Activated naive CD8-positive, alpha-beta T cell treated with anti-CD3 and anti-CD28 coated beads, Interleukin-2, amount 10 ng/mL, durations not matched to agents 7 days and 5 days (primary cell): ENCODE results near the gene NDUFAF8. TPM values are rescaled to one million over a fixed set of nuclear protein-coding genes. Genes with fewer than 3 reads are reported as not detected.

ENCODE experiments used
- ATAC-seq: fragments of 150-1000 bp; cut with Tn5 transposase; one replicate; pipeline ENCODE4 v1.10.0; 2021; ENCODE audit warnings: low read depth, moderate library complexity
- POLR2A ChIA-PET: fragments of 350-600 bp; sonication (Branson Sonifier 250); formaldehyde crosslinking; loops from one replicate; lab custom pipeline; 2021; ENCODE audit warnings: antibody characterized with exemption; lab: Charles Lee
- DNase-seq: peaks from one replicate; pipeline ENCODE4 v3.0.0; 2021
- H3K27ac Mint-ChIP-seq: one replicate; pipeline ENCODE4 v1.8.0; 2022; ENCODE audit warnings: mild to moderate bottlenecking, mixed read lengths
- H3K27me3 Mint-ChIP-seq: one replicate; pipeline ENCODE4 v1.8.0; 2022; ENCODE audit warnings: mild to moderate bottlenecking, moderate library complexity, mixed read lengths
- H3K36me3 Mint-ChIP-seq: one replicate; pipeline ENCODE4 v1.8.0; 2021; ENCODE audit warnings: mild to moderate bottlenecking, mixed read lengths
- H3K4me1 Mint-ChIP-seq: one replicate; pipeline ENCODE4 v1.8.0; 2021; ENCODE audit warnings: mixed read lengths
- H3K4me3 Mint-ChIP-seq: one replicate; pipeline ENCODE4 v1.8.0; 2022; ENCODE audit warnings: mild to moderate bottlenecking, moderate library complexity, mixed read lengths
- H3K9me3 Mint-ChIP-seq: one replicate; pipeline ENCODE4 v1.8.0; 2021; ENCODE audit warnings: mixed read lengths
- total RNA-seq, 2 experiments: library from RNA; stranded (reverse); gene quantifications; one replicate each; pipeline ENCODE4 v1.2.3, GENCODE V29; 2021

The NDUFAF8 gene
- total RNA-seq, 2 experiments from 2014 or later = 33.0 to 44.6 TPM

- H3K4me3 Mint-ChIP-seq = no peak overlapping the region
- ATAC-seq = peak; percentile 17
These were observed 31.2 kb upstream of the NDUFAF8 start for GRCh38 chr17:81207610-81208581.

GRCh38 chr17:81208651-81209050 is 30.5 kb upstream of the NDUFAF8 start:
- no peak for DNase-seq
- Mint-ChIP-seq H3K9me3 (peaks cover 1% of the 10 kb centered on the region), H3K27me3 (no peaks in the 10 kb centered on the region), H3K4me3 (no peak overlapping the region), H3K27ac (no peak overlapping the region), H3K4me1 (no peaks in the 10 kb centered on the region), H3K36me3 (peaks cover 2% of the 10 kb centered on the region)
- POLR2A ChIA-PET = interaction anchor here (0.6 kb wide), 1 partner anchor 338 kb away, joined by 4 read pairs; no protein-coding TSS in a partner anchor
- ATAC-seq = no peak

More at GRCh38 chr17:81207610-81208581, 31.2 kb upstream of the NDUFAF8 start:
- no peaks in the 10 kb centered on the region for H3K27me3 Mint-ChIP-seq
- POLR2A ChIA-PET = no interaction called here
- H3K27ac Mint-ChIP-seq = peak overlapping the region; percentile 79
- no peak for DNase-seq
- H3K9me3 Mint-ChIP-seq = peaks cover 1% of the 10 kb centered on the region
- peaks cover 2% of the 10 kb centered on the region for H3K36me3 Mint-ChIP-seq
- H3K4me1 Mint-ChIP-seq = no peaks in the 10 kb centered on the region

- Mint-ChIP-seq H3K9me3 (peaks cover 1% of the 10 kb centered on the region), H3K27me3 (no peaks in the 10 kb centered on the region), H3K4me3 (no peak overlapping the region), H3K4me1 (no peaks in the 10 kb centered on the region), H3K36me3 (peaks cover 2% of the 10 kb centered on the region), H3K27ac (no peak overlapping the region)
- ATAC-seq (no peak), DNase-seq (no peak)
- POLR2A ChIA-PET = interaction anchor here (0.6 kb wide), 1 partner anchor 337 kb away, joined by 4 read pairs; no protein-coding TSS in a partner anchor
These were observed 30.0 kb upstream of the NDUFAF8 start for GRCh38 chr17:81209141-81209540.

- H3K27me3 Mint-ChIP-seq = no peaks in the 10 kb centered on the region
- H3K36me3 Mint-ChIP-seq = peaks cover 2% of the 10 kb centered on the region
- no peak for ATAC-seq
- H3K27ac Mint-ChIP-seq = no peak overlapping the region
- no peak overlapping the region for H3K4me3 Mint-ChIP-seq
- POLR2A ChIA-PET = no interaction called here
- H3K9me3 Mint-ChIP-seq = peaks cover 1% of the 10 kb centered on the region
- DNase-seq = no peak
- H3K4me1 Mint-ChIP-seq = no peaks in the 10 kb centered on the region
These were observed 28.7 kb upstream of the NDUFAF8 start for GRCh38 chr17:81210466-81210865.

GRCh38 chr17:81210868-81211267 is 28.2 kb upstream of the NDUFAF8 start:
- Mint-ChIP-seq H3K4me1 (no peaks in the 10 kb centered on the region), H3K27me3 (no peaks in the 10 kb centered on the region), H3K4me3 (no peak overlapping the region), H3K27ac (no peak overlapping the region), H3K36me3 (peaks cover 2% of the 10 kb centered on the region), H3K9me3 (peaks cover 1% of the 10 kb centered on the region)
- ATAC-seq (no peak), DNase-seq (no peak)
- POLR2A ChIA-PET = interaction anchor here (0.5 kb wide), 1 partner anchor 792 kb away, joined by 3 read pairs; no protein-coding TSS in a partner anchor

- POLR2A ChIA-PET = no interaction called here
- H3K4me3 Mint-ChIP-seq = no peak overlapping the region
- DNase-seq (no peak), ATAC-seq (no peak)
- no peaks in the 10 kb centered on the region for H3K27me3 Mint-ChIP-seq
- H3K4me1 Mint-ChIP-seq = no peaks in the 10 kb centered on the region
- peaks cover 1% of the 10 kb centered on the region for H3K9me3 Mint-ChIP-seq
- H3K36me3 Mint-ChIP-seq = peaks cover 2% of the 10 kb centered on the region
- no peak overlapping the region for H3K27ac Mint-ChIP-seq
These were observed 26.8 kb upstream of the NDUFAF8 start for GRCh38 chr17:81212365-81212764.

- no peak overlapping the region for H3K4me3 Mint-ChIP-seq
- H3K27ac Mint-ChIP-seq = no peak overlapping the region
- no peak for ATAC-seq
- POLR2A ChIA-PET = no interaction called here
- H3K27me3 Mint-ChIP-seq = no peaks in the 10 kb centered on the region
- H3K9me3 Mint-ChIP-seq = no peaks in the 10 kb centered on the region
- no peaks in the 10 kb centered on the region for H3K36me3 Mint-ChIP-seq
- no peaks in the 10 kb centered on the region for H3K4me1 Mint-ChIP-seq
- no peak for DNase-seq
These were observed 25.1 kb upstream of the NDUFAF8 start for GRCh38 chr17:81213978-81214377.

- DNase-seq = no peak
- no peaks in the 10 kb centered on the region for H3K9me3 Mint-ChIP-seq
- no peaks in the 10 kb centered on the region for H3K36me3 Mint-ChIP-seq
- no peaks in the 10 kb centered on the region for H3K27me3 Mint-ChIP-seq
- no peak overlapping the region for H3K27ac Mint-ChIP-seq
- no peak overlapping the region for H3K4me3 Mint-ChIP-seq
- peaks cover 6% of the 10 kb centered on the region for H3K4me1 Mint-ChIP-seq
- ATAC-seq = no peak
- POLR2A ChIA-PET = no interaction called here
These were observed 21.6 kb upstream of the NDUFAF8 start for GRCh38 chr17:81217491-81217890.

GRCh38 chr17:81218459-81218858 is 20.7 kb upstream of the NDUFAF8 start:
- H3K4me1 Mint-ChIP-seq = peaks cover 7% of the 10 kb centered on the region
- H3K36me3 Mint-ChIP-seq = no peaks in the 10 kb centered on the region
- H3K9me3 Mint-ChIP-seq = no peaks in the 10 kb centered on the region
- no peaks in the 10 kb centered on the region for H3K27me3 Mint-ChIP-seq
- DNase-seq (no peak), ATAC-seq (no peak)
- POLR2A ChIA-PET = no interaction called here
- H3K4me3 Mint-ChIP-seq = no peak overlapping the region
- no peak overlapping the region for H3K27ac Mint-ChIP-seq

GRCh38 chr17:81218991-81219390 is 20.1 kb upstream of the NDUFAF8 start:
- DNase-seq (no peak), ATAC-seq (no peak)
- POLR2A ChIA-PET = no interaction called here
- H3K27me3 Mint-ChIP-seq = peaks cover 3% of the 10 kb centered on the region
- no peak overlapping the region for H3K27ac Mint-ChIP-seq
- no peaks in the 10 kb centered on the region for H3K36me3 Mint-ChIP-seq
- no peak overlapping the region for H3K4me3 Mint-ChIP-seq
- H3K4me1 Mint-ChIP-seq = peaks cover 11% of the 10 kb centered on the region
- H3K9me3 Mint-ChIP-seq = no peaks in the 10 kb centered on the region

- H3K27me3 Mint-ChIP-seq = peaks cover 3% of the 10 kb centered on the region
- DNase-seq (no peak), ATAC-seq (no peak)
- H3K4me1 Mint-ChIP-seq = peaks cover 11% of the 10 kb centered on the region
- H3K9me3 Mint-ChIP-seq = no peaks in the 10 kb centered on the region
- H3K27ac Mint-ChIP-seq = no peak overlapping the region
- no peak overlapping the region for H3K4me3 Mint-ChIP-seq
- H3K36me3 Mint-ChIP-seq = no peaks in the 10 kb centered on the region
- POLR2A ChIA-PET = no interaction called here
These were observed 19.5 kb upstream of the NDUFAF8 start for GRCh38 chr17:81219476-81220180.

- DNase-seq (no peak), ATAC-seq (no peak)
- peaks cover 3% of the 10 kb centered on the region for H3K27me3 Mint-ChIP-seq
- H3K4me3 Mint-ChIP-seq = peak overlapping the region; percentile 75
- no peak overlapping the region for H3K27ac Mint-ChIP-seq
- POLR2A ChIA-PET = interaction anchor here (1.1 kb wide), 1 partner anchor 17 kb away, joined by 4 read pairs; the partner anchor contains the start of genes NDUFAF8 and TEPSIN
- H3K36me3 Mint-ChIP-seq = no peaks in the 10 kb centered on the region
- H3K4me1 Mint-ChIP-seq = peaks cover 11% of the 10 kb centered on the region
- H3K9me3 Mint-ChIP-seq = no peaks in the 10 kb centered on the region
These were observed 17.7 kb upstream of the NDUFAF8 start for GRCh38 chr17:81221371-81221841.
